Measurements from ENCODE around the gene LAMB1.

Gene LAMB1

GRCh38 chr7:107953924-107954303 lies 49.0 kb downstream of the LAMB1 start:
- peaks cover 21% of the 10 kb centered on the region for H3K4me1 ChIP-seq (ENCODE audit: insufficient read depth, low read length)
- 95% methylated on average over 2 of the region's 2 CpGs for WGBS
- peaks cover 90% of the 10 kb centered on the region for H3K36me3 ChIP-seq (ENCODE audit: insufficient read depth, low read length)
- no peaks in the 10 kb centered on the region for H3K9me3 ChIP-seq (ENCODE audit: insufficient read depth, low read depth, low read length)
- peak overlapping the region; percentile 2; the same call in 1 of the 2 replicates for H3K27ac ChIP-seq (ENCODE audit: low read depth, low read length)
- H3K9ac ChIP-seq (ENCODE audit: low read depth, low read length) = no peak overlapping the region
- H3K4me3 ChIP-seq (ENCODE audit: low read length) = no peak overlapping the region
- H3K27me3 ChIP-seq (ENCODE audit: insufficient read depth, low read length) = no peaks in the 10 kb centered on the region

DNA sequence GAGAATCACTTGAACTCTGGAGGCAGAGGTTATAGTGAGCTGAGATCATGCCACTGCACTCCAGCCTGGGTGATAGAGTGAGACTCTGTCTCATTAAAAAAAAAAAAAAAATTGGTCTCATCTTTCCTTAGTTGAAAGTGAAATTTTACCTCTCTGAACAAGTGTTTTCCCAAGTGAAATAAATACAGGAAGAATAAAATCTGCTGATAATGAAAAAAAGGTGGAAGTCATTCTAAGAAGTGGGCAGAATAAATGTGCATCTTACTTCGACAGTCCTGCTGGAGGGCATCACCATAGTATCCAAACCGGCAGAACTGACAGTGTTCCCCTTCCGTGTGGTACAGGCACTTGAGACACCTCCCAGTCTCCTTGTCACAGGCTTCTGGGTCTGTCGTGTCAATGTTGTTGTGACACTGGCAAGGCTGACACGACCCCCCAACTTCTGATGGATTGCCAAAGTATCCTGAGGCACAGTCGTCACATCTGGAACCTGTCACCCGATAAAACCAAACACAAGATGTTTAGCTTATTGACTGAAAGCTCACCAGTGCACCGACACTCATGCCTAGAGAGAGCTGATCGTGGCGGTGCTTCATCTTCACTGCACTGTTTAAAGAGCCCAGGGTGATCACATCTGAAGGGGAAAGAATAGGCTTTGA lies 49.6 kb downstream of the LAMB1 start:
- 94% methylated on average over 10 of the region's 10 CpGs for WGBS
- H3K27ac ChIP-seq (ENCODE audit: low read depth, low read length) = peak overlapping the region; percentile 23; the same call in 1 of the 2 replicates
- no peak overlapping the region for H3K4me3 ChIP-seq (ENCODE audit: low read length)
- no peak overlapping the region for H3K9ac ChIP-seq (ENCODE audit: low read depth, low read length)
- no peaks in the 10 kb centered on the region for H3K9me3 ChIP-seq (ENCODE audit: insufficient read depth, low read depth, low read length)
- H3K27me3 ChIP-seq (ENCODE audit: insufficient read depth, low read length) = no peaks in the 10 kb centered on the region
- H3K4me1 ChIP-seq (ENCODE audit: insufficient read depth, low read length) = peaks cover 21% of the 10 kb centered on the region
- H3K36me3 ChIP-seq (ENCODE audit: insufficient read depth, low read length) = peaks cover 90% of the 10 kb centered on the region

DNA sequence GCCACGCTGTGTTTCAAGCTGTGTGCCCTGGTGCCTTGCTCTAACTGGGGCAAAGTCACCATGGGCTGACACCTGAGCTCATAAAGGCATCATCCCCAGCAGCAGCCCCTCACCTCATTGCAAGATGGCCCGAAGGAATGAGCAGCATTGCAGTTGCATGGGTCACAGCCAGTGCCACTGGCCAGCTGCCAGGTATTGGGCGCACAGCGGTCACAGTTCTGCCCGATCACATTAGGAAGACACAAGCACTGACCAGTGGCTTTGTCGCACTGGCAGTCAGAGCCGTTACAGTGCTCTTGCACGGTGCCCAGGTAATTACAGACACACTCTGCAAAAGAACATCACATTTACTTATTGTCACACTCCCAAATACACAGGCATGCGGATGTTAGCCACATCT lies 51.1 kb downstream of the LAMB1 start:
- Histone ChIP-seq H3K9me3 (ENCODE audit: insufficient read depth, low read depth, low read length) (no peaks in the 10 kb centered on the region), H3K36me3 (ENCODE audit: insufficient read depth, low read length) (peaks cover 90% of the 10 kb centered on the region), H3K27me3 (ENCODE audit: insufficient read depth, low read length) (no peaks in the 10 kb centered on the region), H3K9ac (ENCODE audit: low read depth, low read length) (peak overlapping the region; percentile 18; the same call in 1 of the 2 replicates), H3K27ac (ENCODE audit: low read depth, low read length) (peak overlapping the region; percentile 34), H3K4me1 (ENCODE audit: insufficient read depth, low read length) (peaks cover 21% of the 10 kb centered on the region), H3K4me3 (ENCODE audit: low read length) (no peak overlapping the region)
- WGBS = 96% methylated on average over 9 of the region's 9 CpGs

- H3K27ac ChIP-seq (ENCODE audit: low read depth, low read length) = peak overlapping the region; percentile 34; the same call in 1 of the 2 replicates
- H3K4me1 ChIP-seq (ENCODE audit: insufficient read depth, low read length) = peaks cover 21% of the 10 kb centered on the region
- H3K4me3 ChIP-seq (ENCODE audit: low read length) = no peak overlapping the region
- no peaks in the 10 kb centered on the region for H3K9me3 ChIP-seq (ENCODE audit: insufficient read depth, low read depth, low read length)
- 97% methylated on average over 14 of the region's 14 CpGs for WGBS
- H3K27me3 ChIP-seq (ENCODE audit: insufficient read depth, low read length) = no peaks in the 10 kb centered on the region
- peaks cover 90% of the 10 kb centered on the region for H3K36me3 ChIP-seq (ENCODE audit: insufficient read depth, low read length)
- peak overlapping the region; percentile 2; the same call in 1 of the 2 replicates for H3K9ac ChIP-seq (ENCODE audit: low read depth, low read length)
Measured at GRCh38 chr7:107951172-107951787, 51.7 kb downstream of the LAMB1 start.

DNA sequence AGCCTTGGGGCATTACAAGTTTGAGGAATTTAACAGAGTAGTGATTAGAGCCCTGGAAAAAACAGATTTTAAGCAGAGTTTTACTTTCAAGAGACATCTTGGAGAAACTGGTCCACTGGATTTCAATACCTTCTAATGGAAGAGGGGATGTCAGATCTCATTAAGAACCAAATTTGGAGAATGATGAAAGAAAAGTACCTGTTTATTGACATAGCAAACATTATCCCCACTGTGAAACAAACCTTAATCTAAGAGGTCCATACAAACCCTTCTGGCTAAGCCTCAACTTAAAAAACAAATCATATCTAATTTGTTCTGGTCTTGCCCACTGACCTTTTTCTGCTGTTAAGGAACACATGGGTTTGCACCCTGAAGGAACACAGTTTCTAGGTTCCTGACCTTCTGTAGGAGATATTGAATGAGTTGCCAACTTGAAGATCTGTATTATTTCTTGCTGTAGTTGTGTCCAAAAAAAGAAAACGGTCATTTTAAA lies 53.5 kb downstream of the LAMB1 start:
- no peak overlapping the region for H3K27ac ChIP-seq (ENCODE audit: low read depth, low read length)
- peaks cover 21% of the 10 kb centered on the region for H3K4me1 ChIP-seq (ENCODE audit: insufficient read depth, low read length)
- WGBS = 89% methylated on average over 1 of the region's 1 CpG
- H3K4me3 ChIP-seq (ENCODE audit: low read length) = no peak overlapping the region
- H3K9me3 ChIP-seq (ENCODE audit: insufficient read depth, low read depth, low read length) = no peaks in the 10 kb centered on the region
- H3K36me3 ChIP-seq (ENCODE audit: insufficient read depth, low read length) = peaks cover 95% of the 10 kb centered on the region
- no peak overlapping the region for H3K9ac ChIP-seq (ENCODE audit: low read depth, low read length)
- no peaks in the 10 kb centered on the region for H3K27me3 ChIP-seq (ENCODE audit: insufficient read depth, low read length)

GRCh38 chr7:107948645-107949442 lies 54.1 kb downstream of the LAMB1 start:
- H3K27me3 ChIP-seq (ENCODE audit: insufficient read depth, low read length) = no peaks in the 10 kb centered on the region
- H3K9me3 ChIP-seq (ENCODE audit: insufficient read depth, low read depth, low read length) = no peaks in the 10 kb centered on the region
- 96% methylated on average over 7 of the region's 7 CpGs for WGBS
- no peak overlapping the region for H3K4me3 ChIP-seq (ENCODE audit: low read length)
- no peak overlapping the region for H3K27ac ChIP-seq (ENCODE audit: low read depth, low read length)
- H3K36me3 ChIP-seq (ENCODE audit: insufficient read depth, low read length) = peaks cover 97% of the 10 kb centered on the region
- peaks cover 21% of the 10 kb centered on the region for H3K4me1 ChIP-seq (ENCODE audit: insufficient read depth, low read length)
- H3K9ac ChIP-seq (ENCODE audit: low read depth, low read length) = no peak overlapping the region

DNA sequence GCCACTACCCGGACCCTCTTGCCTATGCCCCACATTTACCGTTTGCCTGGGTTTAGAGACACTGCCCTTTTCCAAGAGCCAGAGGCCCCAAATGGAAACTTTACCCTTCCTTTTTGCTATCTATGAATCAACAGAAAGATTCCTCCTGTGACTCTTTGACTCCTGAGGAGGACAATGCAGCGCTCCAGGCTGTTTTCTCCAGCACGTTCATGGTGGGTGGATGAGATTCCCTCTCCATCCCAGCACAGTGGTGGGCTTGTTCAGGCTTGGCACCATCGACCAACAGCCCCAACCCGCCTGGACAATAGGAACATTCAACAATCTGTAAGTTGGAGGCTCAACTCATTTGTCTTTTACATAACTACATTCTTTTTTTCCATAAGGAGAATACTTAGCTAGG lies 56.1 kb downstream of the LAMB1 start:
- Histone ChIP-seq H3K27me3 (ENCODE audit: insufficient read depth, low read length) (no peaks in the 10 kb centered on the region), H3K9ac (ENCODE audit: low read depth, low read length) (no peak overlapping the region), H3K4me3 (ENCODE audit: low read length) (no peak overlapping the region), H3K27ac (ENCODE audit: low read depth, low read length) (no peak overlapping the region), H3K4me1 (ENCODE audit: insufficient read depth, low read length) (peaks cover 5% of the 10 kb centered on the region), H3K9me3 (ENCODE audit: insufficient read depth, low read depth, low read length) (no peaks in the 10 kb centered on the region), H3K36me3 (ENCODE audit: insufficient read depth, low read length) (peaks cover 95% of the 10 kb centered on the region)
- 94% methylated on average over 6 of the region's 6 CpGs for WGBS

- Histone ChIP-seq H3K9ac (ENCODE audit: low read depth, low read length) (no peak overlapping the region), H3K36me3 (ENCODE audit: insufficient read depth, low read length) (peaks cover 91% of the 10 kb centered on the region), H3K4me1 (ENCODE audit: insufficient read depth, low read length) (peaks cover under 1% of the 10 kb centered on the region; the same call in 1 of the 2 replicates), H3K4me3 (ENCODE audit: low read length) (no peak overlapping the region), H3K27ac (ENCODE audit: low read depth, low read length) (no peak overlapping the region), H3K9me3 (ENCODE audit: insufficient read depth, low read depth, low read length) (no peaks in the 10 kb centered on the region), H3K27me3 (ENCODE audit: insufficient read depth, low read length) (no peaks in the 10 kb centered on the region)
- 95% methylated on average over 1 of the region's 2 CpGs for WGBS
Measured at GRCh38 chr7:107946451-107946850, 56.5 kb downstream of the LAMB1 start.

- Histone ChIP-seq H3K27me3 (ENCODE audit: insufficient read depth, low read length) (no peaks in the 10 kb centered on the region), H3K4me3 (ENCODE audit: low read length) (no peak overlapping the region), H3K9ac (ENCODE audit: low read depth, low read length) (no peak overlapping the region), H3K27ac (ENCODE audit: low read depth, low read length) (no peak overlapping the region), H3K9me3 (ENCODE audit: insufficient read depth, low read depth, low read length) (no peaks in the 10 kb centered on the region), H3K36me3 (ENCODE audit: insufficient read depth, low read length) (peaks cover 90% of the 10 kb centered on the region), H3K4me1 (ENCODE audit: insufficient read depth, low read length) (no peaks in the 10 kb centered on the region)
- 85% methylated on average over 2 of the region's 2 CpGs for WGBS
Measured at GRCh38 chr7:107945332-107945731, 57.6 kb downstream of the LAMB1 start.

DNA sequence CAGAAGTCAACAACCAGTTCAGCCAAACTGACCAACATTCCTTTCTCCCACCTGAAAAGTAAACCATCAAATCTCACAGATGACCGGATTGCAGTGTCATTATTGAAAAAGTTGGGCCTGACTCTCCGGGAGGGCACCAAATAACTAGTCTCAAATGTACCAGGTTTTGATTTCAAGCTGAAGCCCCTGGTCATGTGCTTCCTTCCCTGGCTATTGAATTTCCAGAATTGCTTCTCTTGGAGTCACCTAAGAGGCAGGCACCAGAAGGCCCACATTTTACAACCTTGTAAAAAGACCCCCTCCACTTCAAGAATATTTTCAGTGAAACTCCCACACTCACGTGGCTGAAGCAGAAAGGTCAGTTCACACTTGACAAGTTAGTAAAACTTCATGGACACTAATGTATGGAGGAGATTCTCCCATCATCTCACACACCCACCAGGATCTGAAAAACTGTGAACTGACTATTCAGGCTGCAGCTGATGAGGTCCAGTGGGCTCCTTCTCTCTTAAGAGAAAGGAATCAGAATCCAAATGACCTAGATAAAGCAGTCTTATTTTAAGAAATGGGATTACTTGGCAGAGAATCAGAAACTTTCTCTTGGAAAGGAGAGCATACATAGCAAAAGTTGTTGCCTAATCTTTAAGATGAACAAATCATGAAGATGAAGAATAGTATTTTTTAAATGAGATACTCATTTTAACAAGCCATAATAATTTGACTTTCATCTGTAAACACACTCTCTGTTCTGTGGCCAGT lies 58.4 kb downstream of the LAMB1 start:
- 93% methylated on average over 3 of the region's 3 CpGs for WGBS
- no peak overlapping the region for H3K27ac ChIP-seq (ENCODE audit: low read depth, low read length)
- H3K9ac ChIP-seq (ENCODE audit: low read depth, low read length) = no peak overlapping the region
- H3K27me3 ChIP-seq (ENCODE audit: insufficient read depth, low read length) = no peaks in the 10 kb centered on the region
- H3K4me3 ChIP-seq (ENCODE audit: low read length) = no peak overlapping the region
- H3K36me3 ChIP-seq (ENCODE audit: insufficient read depth, low read length) = peaks cover 90% of the 10 kb centered on the region
- no peaks in the 10 kb centered on the region for H3K9me3 ChIP-seq (ENCODE audit: insufficient read depth, low read depth, low read length)
- no peaks in the 10 kb centered on the region for H3K4me1 ChIP-seq (ENCODE audit: insufficient read depth, low read length)

All from HUES64 (cell line).